Endothelial cell of umbilical vein (primary cell): ENCODE measurements around the gene CUEDC1. TPM values are rescaled to one million over a fixed set of nuclear protein-coding genes. Genes with fewer than 3 reads are reported as not detected.

Experiments used
- BruUV-seq: library from RNA; stranded (reverse); fragments of 400-500 nt; replicated peaks from 2 replicates; lab custom pipeline; 2021; lab: Mats Ljungman, UMichigan
- CTCF ChIA-PET: fragments of 300-600, 350-600 bp; sonication (Branson Sonifier 250); formaldehyde crosslinking; loops from one replicate; lab custom pipeline; 2021; ENCODE audit warnings: antibody characterized with exemption, inconsistent platforms; lab: Charles Lee
- POLR2A ChIA-PET: fragments of 300-600, 350-600 bp; sonication (Branson Sonifier 250); formaldehyde crosslinking; loops from one replicate; lab custom pipeline; 2021; ENCODE audit warnings: antibody characterized with exemption, inconsistent platforms; lab: Charles Lee
- DNase-seq: peaks from one replicate; pipeline ENCODE4 v3.0.0-alpha.2; 2011; ENCODE audit warnings: low read depth, low spot score
- FAIRE-seq: peaks from 2 replicates; lab custom pipeline; 2011; peaks lifted over from hg19 to GRCh38; lab: Jason Lieb, UNC
- H2AFZ ChIP-seq: 2 replicates; pipeline ENCODE4 v1.6.0; 2012; ENCODE audit warnings: low read depth, low read length, control low read depth, inconsistent platforms
- H3K27ac ChIP-seq: 2 replicates; pipeline ENCODE4 v1.5.1; 2011; ENCODE audit warnings: low read depth, mild to moderate bottlenecking, control low read depth, low read length, moderate library complexity; ENCODE audit not compliant: insufficient read depth
- H3K27me3 ChIP-seq, 2 experiments: 2 replicates each; pipeline versions ENCODE4 v1.6.0 to v1.6.1; 2011; ENCODE audit warnings: low read length in 2 of 2, mixed read lengths in 1 of 2; ENCODE audit not compliant: control insufficient read depth in 2 of 2, insufficient read depth in 2 of 2
- H3K36me3 ChIP-seq, 2 experiments: 2 replicates in 1 of 2; 3 replicates in 1 of 2; pipeline ENCODE4 v1.5.1; 2011; ENCODE audit warnings: low read length in 2 of 2, mild to moderate bottlenecking in 1 of 2, moderate library complexity in 1 of 2; ENCODE audit not compliant: control insufficient read depth in 2 of 2, insufficient read depth in 2 of 2; ENCODE audit errors: extremely low read depth in 1 of 2
- H3K4me1 ChIP-seq: 3 replicates; pipeline ENCODE4 v1.5.1; 2011; ENCODE audit warnings: mild to moderate bottlenecking, low read length; ENCODE audit not compliant: control insufficient read depth, insufficient read depth; ENCODE audit errors: extremely low read depth
- H3K4me2 ChIP-seq: 2 replicates; pipeline ENCODE4 v1.6.1; 2011; ENCODE audit warnings: low read length, control low read depth, mixed read lengths; ENCODE audit not compliant: insufficient read depth
- H3K4me3 ChIP-seq, 3 experiments: fragments of 200-600 bp in 1 of 3; sonication (generic), shearing (Covaris generic) in 1 of 3; replicated peaks in 1 of 3; 2 replicates each; pipeline ENCODE4 v1.5.1; 2011 to 2016; ENCODE audit warnings: control low read depth in 3 of 3, low read length in 3 of 3, mild to moderate bottlenecking in 2 of 3, inconsistent platforms in 1 of 3, low read depth in 1 of 3, moderate library complexity in 1 of 3; ENCODE audit not compliant: insufficient read depth in 1 of 3
- H3K79me2 ChIP-seq: 2 replicates; pipeline ENCODE4 v1.6.0; 2012; ENCODE audit warnings: low read length, inconsistent platforms; ENCODE audit not compliant: control insufficient read depth, insufficient read depth
- H3K9ac ChIP-seq: replicated peaks from 2 replicates; pipeline ENCODE3; 2011; ENCODE audit warnings: low read length, control low read depth; ENCODE audit not compliant: insufficient read depth; ENCODE audit errors: extremely low read depth
- H3K9me1 ChIP-seq: replicated peaks from 3 replicates; pipeline ENCODE4 v1.6.0; 2011; ENCODE audit warnings: mild to moderate bottlenecking, low read length; ENCODE audit not compliant: control insufficient read depth, insufficient read depth; ENCODE audit errors: extremely low read depth
- H3K9me3 ChIP-seq: replicated peaks from 2 replicates; pipeline ENCODE4 v1.5.1; 2012; ENCODE audit warnings: low read length, inconsistent platforms; ENCODE audit not compliant: control insufficient read depth, insufficient read depth
- H4K20me1 ChIP-seq: replicated peaks from 2 replicates; pipeline ENCODE3; 2011; ENCODE audit warnings: mild to moderate bottlenecking, low read length; ENCODE audit not compliant: control insufficient read depth, insufficient read depth; ENCODE audit errors: extremely low read depth
- EZH2 ChIP-seq: IDR thresholded peaks from 2 replicates; pipeline ENCODE4 v1.6.1; 2012; ENCODE audit warnings: borderline replicate concordance, low read depth, mild to moderate bottlenecking, moderate library complexity, low read length, inconsistent platforms; ENCODE audit not compliant: severe bottlenecking
- FOS ChIP-seq: IDR thresholded peaks from 2 replicates; pipeline ENCODE4 v1.6.1; 2011; ENCODE audit warnings: mild to moderate bottlenecking, low read length, moderate library complexity, borderline replicate concordance; ENCODE audit not compliant: insufficient read depth
- GATA2 ChIP-seq: IDR thresholded peaks from 2 replicates; pipeline ENCODE4 v1.7.0; 2011; ENCODE audit warnings: low read depth, mild to moderate bottlenecking, moderate library complexity, mixed read lengths, low read length; ENCODE audit not compliant: insufficient read length, insufficient read depth
- JUN ChIP-seq: IDR thresholded peaks from 2 replicates; pipeline ENCODE4 v1.6.1; 2011; ENCODE audit warnings: borderline replicate concordance, low read depth; ENCODE audit not compliant: insufficient read length, insufficient read depth
- MYC ChIP-seq: IDR thresholded peaks from one replicate; pipeline ENCODE4 v1.6.1; 2011; ENCODE audit warnings: mild to moderate bottlenecking, low read depth, low read length
- POLR2A ChIP-seq: IDR thresholded peaks from 2 replicates; pipeline ENCODE4 v1.6.1; 2012; ENCODE audit warnings: low read depth, mild to moderate bottlenecking, control low read depth, low read length
- POLR2AphosphoS5 ChIP-seq: IDR thresholded peaks from 2 replicates; pipeline ENCODE4 v1.6.1; 2012; ENCODE audit warnings: low read depth, mild to moderate bottlenecking, control low read depth, low read length, moderate library complexity; ENCODE audit not compliant: insufficient read depth
- dilution Hi-C: fragments of 300-500 bp; cut with MboI; formaldehyde crosslinking; loops from one replicate; pipeline ENCODE4 v1.15.0; 2019; ENCODE audit warnings: low sequenced_read_pairs; ENCODE audit not compliant: extremely low pct_ligation_motif_present
- intact Hi-C: fragments of 100-400 bp; cut with micrococcal nuclease; formaldehyde crosslinking; loops from one replicate; pipeline ENCODE4 v1.10.0; 2022
- polyA plus RNA-seq, 4 experiments: library from polyadenylated mRNA; depleted of rRNA in 3 of 4; stranded (reverse) in 3 of 4; unstranded in 1 of 4; fragments of >200 nt; gene quantifications; 2 replicates each; pipeline versions ENCODE4 v1.2.1 to v1.2.3, GENCODE V29; 2011 to 2012; ENCODE audit warnings: missing spikeins in 1 of 4
- total RNA-seq: library from RNA; stranded (reverse); gene quantifications from 2 replicates; pipeline ENCODE4 v1.2.3, GENCODE V29; 2021
- TF ChIP-seq, protein P1 (sequence below): IDR thresholded peaks from 2 replicates; pipeline ENCODE4 v1.6.1; 2011; ENCODE audit not compliant: insufficient read depth, insufficient read length
- TF ChIP-seq, protein P2 (sequence below), 2 donors: IDR thresholded peaks; 1 replicate in 1 of 2; 2 replicates in 1 of 2; pipeline ENCODE4 v1.5.1; 2011; ENCODE audit warnings: low read length in 2 of 2, mild to moderate bottlenecking in 2 of 2, moderate library complexity in 2 of 2, control low read depth in 1 of 2, inconsistent platforms in 1 of 2, low read depth in 1 of 2; ENCODE audit not compliant: insufficient read depth in 1 of 2; ENCODE audit errors: extremely low read depth in 1 of 2

Gene CUEDC1
- total and polyA plus RNA-seq, 2 donors (not counting 3 experiments of a cell fraction or from before 2014, with no cell fraction given), result 15.8 to 27.7 TPM

DNA sequence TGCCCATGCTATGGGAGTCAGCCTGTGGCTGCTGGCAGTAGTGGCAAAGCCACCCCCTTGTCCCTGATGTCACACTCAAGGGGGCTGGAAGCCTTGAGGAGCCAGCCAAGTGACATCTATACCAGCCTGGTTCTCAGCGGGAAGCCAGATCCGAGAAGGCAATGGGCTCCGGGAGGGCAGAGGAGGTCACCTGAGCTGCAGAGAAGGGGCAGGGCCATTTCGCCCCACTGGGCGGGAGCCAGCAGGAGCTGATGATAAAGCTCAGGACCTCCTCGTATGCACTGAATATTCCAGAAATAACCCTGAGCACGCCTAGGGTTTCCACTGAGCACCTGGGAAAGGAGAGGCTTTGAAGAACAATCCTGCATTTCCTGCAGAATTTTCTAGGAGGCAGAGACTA is 124.3 kb downstream of the CUEDC1 start:
- Histone ChIP-seq H3K4me1 (no peaks in the 10 kb centered on the region), H3K27me3 (no peaks in the 10 kb centered on the region), H3K79me2 (no peaks in the 10 kb centered on the region), H3K9me1 (no peaks in the 10 kb centered on the region), H3K4me2 (no peak overlapping the region), H3K9me3 (no peaks in the 10 kb centered on the region), H3K4me3 (no peak overlapping the region), H3K9ac (no peak overlapping the region), H4K20me1 (no peaks in the 10 kb centered on the region), H3K27ac (no peak overlapping the region), H3K36me3 (no peaks in the 10 kb centered on the region), H2AFZ (no peak overlapping the region)
- no peak for DNase-seq
- TF ChIP-seq POLR2A (no peak), GATA2 (no peak), FOS (no peak), JUN (no peak), POLR2AphosphoS5 (no peak), MYC (no peak), EZH2 (no peak)
- TF ChIP-seq, protein P1, sequence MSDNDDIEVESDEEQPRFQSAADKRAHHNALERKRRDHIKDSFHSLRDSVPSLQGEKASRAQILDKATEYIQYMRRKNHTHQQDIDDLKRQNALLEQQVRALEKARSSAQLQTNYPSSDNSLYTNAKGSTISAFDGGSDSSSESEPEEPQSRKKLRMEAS, result no peak
- TF ChIP-seq, protein P2, sequence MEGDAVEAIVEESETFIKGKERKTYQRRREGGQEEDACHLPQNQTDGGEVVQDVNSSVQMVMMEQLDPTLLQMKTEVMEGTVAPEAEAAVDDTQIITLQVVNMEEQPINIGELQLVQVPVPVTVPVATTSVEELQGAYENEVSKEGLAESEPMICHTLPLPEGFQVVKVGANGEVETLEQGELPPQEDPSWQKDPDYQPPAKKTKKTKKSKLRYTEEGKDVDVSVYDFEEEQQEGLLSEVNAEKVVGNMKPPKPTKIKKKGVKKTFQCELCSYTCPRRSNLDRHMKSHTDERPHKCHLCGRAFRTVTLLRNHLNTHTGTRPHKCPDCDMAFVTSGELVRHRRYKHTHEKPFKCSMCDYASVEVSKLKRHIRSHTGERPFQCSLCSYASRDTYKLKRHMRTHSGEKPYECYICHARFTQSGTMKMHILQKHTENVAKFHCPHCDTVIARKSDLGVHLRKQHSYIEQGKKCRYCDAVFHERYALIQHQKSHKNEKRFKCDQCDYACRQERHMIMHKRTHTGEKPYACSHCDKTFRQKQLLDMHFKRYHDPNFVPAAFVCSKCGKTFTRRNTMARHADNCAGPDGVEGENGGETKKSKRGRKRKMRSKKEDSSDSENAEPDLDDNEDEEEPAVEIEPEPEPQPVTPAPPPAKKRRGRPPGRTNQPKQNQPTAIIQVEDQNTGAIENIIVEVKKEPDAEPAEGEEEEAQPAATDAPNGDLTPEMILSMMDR (IDR thresholded peaks at IDR 0.05; ENCODE audit: extremely low read depth in 1 of 2, insufficient read depth in 1 of 2, low read depth in 1 of 2, low read length in 2 of 2), result no peak
- BruUV-seq, result no TSS peak
- intact Hi-C loops, result loop anchor here (5.0 kb wide), 1 partner anchor 389 kb away; no protein-coding TSS in a partner anchor
- CTCF ChIA-PET, result interaction anchor here (0.6 to 1.1 kb wide), 3 partner anchors 48 to 588 kb away, joined by 3 to 6 read pairs (median 3); no protein-coding TSS in a partner anchor
- dilution Hi-C loops, result no loop called here
- FAIRE-seq, result no peak
- POLR2A ChIA-PET, result no interaction called here
